GM23248 (cell line): ENCODE data around the gene DYNC1H1.

ENCODE experiments used
- EZH2 ChIP-seq: fragments of 200-600 bp; sonication (generic); IDR thresholded peaks from 2 replicates; pipeline ENCODE4 v1.6.1; 2018; ENCODE audit warnings: antibody characterized with exemption, mild to moderate bottlenecking; ENCODE audit not compliant: insufficient read depth, poor library complexity, severe bottlenecking
- EZH2phosphoT487 ChIP-seq: fragments of 200-600 bp; sonication (generic); IDR thresholded peaks from 2 replicates; pipeline ENCODE4 v1.6.1; 2018; ENCODE audit warnings: antibody characterized with exemption, moderate library complexity, mild to moderate bottlenecking, low read depth; ENCODE audit not compliant: insufficient read depth

DNA sequence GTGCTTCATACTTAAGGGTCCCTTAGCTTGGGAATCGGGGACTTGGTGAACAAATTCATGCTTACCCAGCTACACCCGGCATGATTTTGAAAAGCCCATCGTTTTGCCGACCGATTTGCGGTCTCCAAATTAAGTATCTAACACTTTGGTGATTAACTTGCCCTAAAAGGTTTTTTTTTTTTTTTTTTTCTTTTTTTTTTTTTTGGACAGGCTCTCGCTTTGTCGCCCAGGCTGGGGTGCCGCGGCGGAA is 123.3 kb downstream of the DYNC1H1 start:
- no peak for TF ChIP-seq EZH2phosphoT487
- no peak for TF ChIP-seq EZH2
